ENCODE measurements around the gene AFF2.

GRCh38 chrX:148722966-148723365 is 222.5 kb downstream of the AFF2 start:
- TF ChIP-seq POLR2AphosphoS5 (IDR thresholded peaks at IDR 0.05; ENCODE audit: insufficient read depth in 1 of 2, low read depth in 1 of 2) (no peak), POLR2A (IDR thresholded peaks at IDR 0.05) (no peak)
